Pulmonary artery endothelial cell (primary cell): Measurements from ENCODE around the gene ARSA. TPM values are rescaled to one million over a fixed set of nuclear protein-coding genes. Genes with fewer than 3 reads are reported as not detected.

ENCODE experiments used
- DNase-seq: peaks from one replicate; pipeline ENCODE4 v3.0.0-alpha.2; 2011; ENCODE audit warnings: low read depth, low spot score
- total RNA-seq: library from RNA; depleted of rRNA; stranded (reverse); fragments of >200 nt; gene quantifications from 2 replicates; pipeline ENCODE4 v1.2.3, GENCODE V29; 2014

The ARSA gene
- total RNA-seq, 1 donor from 2014 or later, result 13.1 TPM

DNA sequence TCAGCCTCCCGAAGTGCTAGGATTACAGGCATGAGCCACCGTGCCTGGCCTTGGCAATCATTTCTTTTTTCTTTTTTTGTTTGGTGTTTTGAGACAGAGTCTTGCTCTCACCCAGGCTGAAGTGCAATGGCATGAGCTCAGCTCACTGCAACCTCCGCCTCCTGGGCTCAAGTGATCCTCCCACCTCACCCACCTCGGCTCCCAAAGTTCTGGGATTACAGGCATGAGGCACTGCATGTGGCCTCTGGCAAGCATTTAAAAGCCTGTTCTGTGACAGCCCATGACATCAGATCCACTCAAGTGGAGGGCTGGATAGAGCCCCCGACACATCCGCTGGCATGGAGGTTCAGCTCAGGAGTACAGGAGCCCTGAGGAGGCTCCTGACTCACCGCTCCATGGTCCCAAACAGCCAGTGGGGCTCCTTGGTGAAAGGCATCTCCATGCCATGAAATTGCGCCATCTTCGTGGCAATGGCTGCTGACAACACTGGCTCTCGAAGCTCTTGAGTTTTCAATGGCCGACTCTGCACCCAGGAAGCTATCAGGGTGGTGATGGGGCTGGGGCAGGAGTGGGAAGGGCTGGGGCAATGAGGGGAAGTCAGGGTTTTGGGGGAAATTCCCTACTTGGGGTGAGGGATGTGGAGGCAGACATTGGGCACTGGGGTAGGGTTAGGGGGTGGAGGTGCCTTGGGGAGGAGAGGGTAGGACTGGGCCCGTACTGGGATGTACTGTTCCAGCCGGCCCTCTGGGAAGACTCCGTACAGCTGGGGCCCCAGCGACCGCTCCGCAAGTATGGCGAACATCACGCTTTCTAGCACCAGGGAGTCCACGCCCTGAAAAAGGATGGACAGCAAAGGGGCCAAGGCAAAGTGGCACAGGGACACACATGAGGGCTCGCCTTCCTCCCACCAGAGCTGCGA is 46.7 kb downstream of the ARSA start:
- DNase-seq, result no peak

GRCh38 chr22:50579752-50580151 is 48.2 kb downstream of the ARSA start:
- DNase-seq, result no peak

DNA sequence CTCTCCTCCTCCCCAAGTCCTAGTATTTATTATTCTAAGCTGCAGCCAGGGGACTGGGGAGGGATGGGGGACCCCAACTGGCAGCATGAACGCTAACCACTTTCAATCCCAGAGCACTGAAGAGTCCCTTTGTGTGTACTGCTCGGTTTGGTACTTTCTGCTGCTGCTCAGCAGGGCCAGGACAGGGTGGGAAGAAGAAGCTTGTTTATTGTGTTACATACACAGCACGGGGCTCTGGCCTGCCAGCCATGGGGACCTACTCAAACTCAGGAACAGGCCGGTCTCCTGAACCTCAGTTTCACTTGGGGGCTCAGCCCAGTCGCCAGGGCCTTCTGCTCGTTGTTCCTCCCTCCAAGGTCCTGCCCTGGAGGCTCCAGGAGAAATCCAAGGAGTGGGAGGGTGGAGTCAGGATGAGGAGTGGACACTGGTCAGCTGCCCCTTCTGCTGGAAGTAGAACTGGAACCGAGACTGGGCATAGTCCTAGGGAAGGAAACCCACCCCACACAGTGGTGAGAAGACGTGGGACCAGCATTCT is 49.1 kb downstream of the ARSA start:
- no peak for DNase-seq

DNA sequence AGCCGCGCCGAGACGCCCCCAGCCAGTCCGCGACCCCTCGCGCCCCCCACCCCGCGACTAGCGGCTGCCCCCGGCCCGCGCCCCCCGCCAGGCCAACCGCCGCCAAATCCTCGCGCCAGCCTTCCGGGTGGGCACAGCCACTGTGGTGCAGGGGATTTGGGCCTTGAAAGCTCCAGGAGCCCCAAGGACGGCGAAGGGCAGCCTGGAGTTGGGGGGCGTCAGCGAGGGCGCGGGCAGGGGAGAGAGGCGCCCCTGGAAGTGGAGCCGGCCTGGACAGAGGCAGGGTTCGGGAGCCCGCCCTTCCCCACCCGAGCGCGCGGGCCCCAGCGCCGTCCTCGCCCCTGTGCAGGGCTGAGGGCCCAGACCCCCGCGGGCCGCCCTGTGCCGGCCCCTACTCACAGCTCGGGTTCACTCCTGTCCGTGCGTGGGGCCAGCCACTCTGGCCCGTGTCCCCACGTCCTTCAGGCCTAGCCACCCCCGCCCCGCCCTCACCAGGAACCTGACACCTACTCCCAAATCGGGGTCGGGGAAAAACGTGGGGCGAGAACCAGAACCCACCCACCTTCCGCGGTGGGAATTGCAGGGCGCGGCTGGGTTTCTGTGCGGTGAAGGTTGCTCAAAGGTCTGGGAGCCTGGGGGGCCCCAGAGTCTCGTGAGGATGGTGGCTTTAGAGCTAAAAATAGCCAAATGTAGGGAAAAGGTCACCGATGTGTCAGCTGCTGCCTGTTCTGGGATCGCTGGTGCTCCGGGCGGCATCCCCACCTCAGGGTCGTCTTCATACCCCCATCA is 49.8 kb downstream of the ARSA start, which contains the start of gene CPT1B:
Gene CPT1B, minus strand, starts transcription at position 441 of the 789 bp plus-strand sequence. CDS start 512 bp downstream, outside the sequence.
- DNase-seq, result no peak

DNA sequence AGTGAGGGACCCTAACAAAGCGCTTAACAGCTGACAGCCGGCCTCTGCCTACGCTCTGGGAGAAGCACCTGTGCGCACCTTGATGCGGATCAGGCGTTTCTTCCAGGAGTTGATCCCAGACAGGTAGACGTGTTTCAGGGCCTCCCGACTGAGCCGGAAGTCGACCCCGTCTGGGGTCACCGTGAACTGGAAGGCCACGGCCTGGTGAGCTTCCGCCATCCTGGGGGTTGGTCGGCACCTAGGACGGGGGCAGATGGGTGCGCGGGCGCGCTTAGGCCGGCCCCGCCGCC is 50.3 kb downstream of the ARSA start:
- DNase-seq, result no peak

DNA sequence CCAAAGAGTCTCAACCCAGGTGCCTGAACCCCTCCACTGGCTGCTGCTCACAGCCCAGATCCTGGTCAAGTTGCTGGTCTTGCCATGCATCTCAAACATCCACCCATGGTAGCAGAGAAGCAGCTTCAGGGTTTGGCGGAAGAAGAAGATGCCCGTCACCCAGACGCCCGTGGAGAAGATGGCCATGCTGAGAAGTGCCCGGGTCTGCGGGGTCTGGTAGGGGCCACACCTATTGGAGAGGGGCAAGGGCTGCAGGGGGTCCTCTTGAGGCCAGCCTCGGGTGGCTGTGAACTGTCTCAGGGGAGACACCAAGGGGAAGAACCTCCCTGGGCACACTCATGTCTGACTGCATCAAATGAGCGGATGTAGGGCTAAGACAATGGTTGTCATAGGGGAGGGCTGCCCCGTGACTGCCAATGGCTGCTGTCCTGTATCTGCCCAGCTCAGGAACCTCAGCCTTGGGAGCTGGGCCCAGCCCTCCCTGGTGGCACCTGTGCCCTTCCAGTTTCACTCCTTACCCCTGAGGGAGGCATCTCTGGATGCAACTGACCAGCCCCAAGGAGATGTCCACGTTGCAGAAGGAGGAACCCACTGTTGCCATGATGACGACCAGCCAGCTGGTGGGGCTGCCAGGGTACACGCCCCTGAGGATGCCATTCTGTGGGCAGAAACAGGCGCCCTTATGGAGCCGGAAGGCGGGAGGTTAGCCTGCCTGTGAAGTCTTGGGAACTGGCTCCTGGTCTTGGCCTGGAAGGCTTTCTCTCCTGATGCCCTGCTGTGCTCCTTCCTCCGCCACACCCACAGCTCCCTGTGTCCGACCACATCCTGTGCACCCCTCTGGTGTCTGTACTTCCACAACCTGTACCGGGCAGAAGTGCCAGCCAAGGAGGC is 50.9 kb downstream of the ARSA start:
- no peak for DNase-seq

- peak; percentile 19 for DNase-seq
Measured at GRCh38 chr22:50576070-50576469, 51.9 kb downstream of the ARSA start.

- no peak for DNase-seq
Measured at GRCh38 chr22:50575426-50575941, 52.5 kb downstream of the ARSA start.

Other genes with a start within 250 kb of the ARSA start
- 42.0 and 58.1 TPM in 2 replicates for gene SBF1, start 153.1 kb downstream of the ARSA start, total RNA-seq
- 0.18 and 0.20 TPM in 2 replicates for gene ADM2, start 146.6 kb downstream of the ARSA start, total RNA-seq
- gene MIOX, start 141.3 kb downstream of the ARSA start, total RNA-seq, result not detected in 2 replicates
- 29.5 and 33.4 TPM in 2 replicates for gene LMF2, start 120.5 kb downstream of the ARSA start, total RNA-seq
- 32.1 and 47.6 TPM in 2 replicates for gene NCAPH2, start 119.9 kb downstream of the ARSA start, total RNA-seq
- gene SCO2, start 102.6 kb downstream of the ARSA start, total RNA-seq, result 1.8 and 2.3 TPM in 2 replicates
- gene TYMP, start 98.1 kb downstream of the ARSA start, total RNA-seq, result 11.3 and 14.4 TPM in 2 replicates
- not detected in 2 replicates for gene KLHDC7B, start 82.3 kb downstream of the ARSA start, total RNA-seq
- gene SYCE3, start 65.2 kb downstream of the ARSA start, total RNA-seq, result not detected in 2 replicates
- 0.92 and 2.7 TPM in 2 replicates for gene CPT1B, start 49.7 kb downstream of the ARSA start, total RNA-seq
- gene CHKB, start 45.3 kb downstream of the ARSA start, total RNA-seq, result 25.3 and 27.5 TPM in 2 replicates
- 0.11 and 0.13 TPM in 2 replicates for gene MAPK8IP2, start 27.4 kb downstream of the ARSA start, total RNA-seq
- 12.2 and 15.1 TPM in 2 replicates for gene SHANK3, start 44.7 kb upstream of the ARSA start, total RNA-seq
- gene ACR, start 110.1 kb upstream of the ARSA start, total RNA-seq, result 0.13 TPM in 1 of 2 replicates, not detected in the other
- gene RABL2B, start 155.5 kb upstream of the ARSA start, total RNA-seq, result 6.5 and 6.9 TPM in 2 replicates